ENCODE data around the gene RAB11FIP5.
"Not testable (repeated sequence)": the region's sequence is repeated elsewhere in the genome, so short reads cannot be mapped to it uniquely, and the experiment has no call there.

The RAB11FIP5 gene

DNA sequence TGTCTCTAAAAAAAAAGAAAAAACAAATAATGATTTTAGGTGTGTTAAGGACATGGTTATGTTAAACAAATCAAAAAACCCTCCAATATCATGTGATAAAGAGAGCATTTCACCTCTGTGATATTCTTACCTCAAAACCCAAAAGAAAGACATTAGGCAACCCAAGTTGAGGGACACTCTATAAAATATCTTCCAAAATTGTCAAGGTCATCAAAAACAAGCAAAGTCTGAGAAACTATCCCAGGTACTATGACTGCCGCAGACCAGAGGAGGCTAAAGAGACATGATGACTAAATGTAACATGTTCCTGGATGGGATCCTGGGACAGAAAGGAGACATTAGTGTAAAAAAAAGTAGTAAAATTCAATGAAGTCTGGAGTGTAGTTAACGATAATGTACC lies 45.7 kb downstream of the RAB11FIP5 start:
- no peak for DNase-seq

DNA sequence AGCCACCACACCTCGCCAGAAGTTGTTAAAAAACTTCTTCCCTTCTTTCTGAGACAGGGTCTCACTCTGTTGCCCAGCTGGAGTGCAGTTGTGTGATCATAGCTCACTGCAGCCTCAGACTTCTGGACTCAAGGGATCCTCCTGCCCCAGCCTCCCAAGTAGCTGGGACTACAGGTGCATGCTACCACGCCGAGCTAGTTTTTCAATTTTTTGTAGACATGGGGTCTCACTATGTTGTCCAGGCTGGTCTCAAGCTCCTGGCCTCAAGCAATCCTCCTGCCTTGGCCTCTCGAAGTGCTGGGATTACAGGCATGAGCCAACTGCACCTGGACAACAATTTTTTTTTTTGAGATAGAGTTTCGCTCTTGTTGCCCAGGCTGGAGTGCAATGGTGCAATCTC lies 47.7 kb downstream of the RAB11FIP5 start:
- DNase-seq = not testable (repeated sequence)

DNA sequence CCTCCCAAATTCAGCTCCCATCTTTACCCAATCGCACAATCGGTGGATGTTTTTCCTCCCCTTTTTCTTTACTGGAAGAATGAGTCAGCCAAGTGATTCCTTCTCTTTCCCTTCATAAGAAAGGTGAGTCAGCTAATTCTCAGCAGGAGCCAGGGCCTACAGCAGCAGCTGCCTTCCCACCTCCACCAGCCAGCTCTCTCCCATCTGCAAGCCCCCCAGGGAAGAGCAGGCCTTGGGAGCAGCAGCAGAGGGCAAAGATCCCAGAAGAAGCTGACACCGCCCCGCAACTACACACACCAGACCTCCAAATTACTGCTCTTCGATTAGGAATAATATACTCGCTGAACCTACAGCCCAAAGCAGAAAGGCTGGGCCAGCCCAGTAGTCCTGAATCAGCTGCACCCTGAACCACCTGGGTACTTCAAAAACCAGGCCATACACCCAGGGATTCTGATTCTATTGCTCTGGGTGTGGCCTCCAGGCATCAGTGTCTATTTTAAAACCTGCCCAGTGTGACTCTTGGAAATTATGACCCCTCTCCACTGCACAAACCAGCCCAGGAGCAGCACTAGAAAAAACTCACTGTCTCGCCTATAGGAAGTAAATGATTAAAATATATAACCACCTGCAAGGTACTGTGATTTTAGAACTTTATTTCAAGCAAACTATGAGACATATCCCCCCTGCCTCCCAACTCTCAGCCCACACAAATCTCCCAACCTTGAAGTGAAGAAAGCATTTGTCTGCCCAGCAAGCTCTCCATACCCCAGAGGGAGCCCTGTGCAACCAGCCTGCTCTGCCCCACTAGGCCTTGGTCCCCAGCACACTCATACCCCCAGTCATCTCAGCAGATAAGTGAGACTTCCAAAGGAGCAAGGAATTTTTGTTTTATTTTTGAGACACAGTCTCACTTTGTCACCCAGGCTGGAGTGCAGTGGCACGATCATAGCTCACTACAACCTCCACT lies 48.6 kb downstream of the RAB11FIP5 start:
- DNase-seq = no peak

DNA sequence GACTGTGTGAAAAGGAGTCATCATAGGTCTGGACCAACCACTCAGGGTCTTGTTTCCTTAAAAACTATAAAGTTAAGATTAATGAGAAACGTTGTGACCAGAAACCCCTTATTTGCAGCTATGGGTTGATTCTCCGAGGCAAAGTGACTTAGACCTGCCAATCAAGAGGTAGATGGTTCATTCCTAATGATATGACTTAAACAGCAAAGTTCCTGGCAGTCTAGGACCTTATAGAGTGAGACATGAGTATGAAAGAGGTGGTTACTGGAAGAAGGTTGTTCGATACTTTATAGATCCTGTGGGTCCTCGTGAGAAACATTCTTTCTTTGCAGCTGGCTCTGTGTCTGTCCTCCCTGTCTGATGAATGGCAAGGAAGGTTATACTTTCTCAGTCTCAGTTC lies 49.3 kb downstream of the RAB11FIP5 start:
- DNase-seq = no peak

DNA sequence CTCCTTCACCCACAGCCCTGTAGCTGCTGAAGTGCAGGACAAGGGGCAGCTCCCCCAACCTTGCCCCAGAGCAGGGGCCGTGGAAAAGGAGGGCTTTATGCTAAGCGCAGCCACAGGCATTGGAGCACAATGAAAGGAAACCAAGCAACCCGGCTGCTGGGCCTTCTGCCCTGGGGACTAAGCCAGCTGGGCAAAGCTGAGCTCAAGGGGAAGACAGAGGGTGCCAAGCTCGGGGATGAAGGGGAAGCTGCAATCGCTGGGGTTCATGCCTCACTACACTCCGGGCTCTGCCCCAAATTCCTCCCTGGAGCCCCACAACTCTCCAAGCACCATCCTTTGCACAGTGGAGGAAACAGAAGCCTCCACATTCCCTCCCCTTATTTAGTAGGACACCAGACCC lies 53.6 kb downstream of the RAB11FIP5 start:
- DNase-seq = no peak

DNA sequence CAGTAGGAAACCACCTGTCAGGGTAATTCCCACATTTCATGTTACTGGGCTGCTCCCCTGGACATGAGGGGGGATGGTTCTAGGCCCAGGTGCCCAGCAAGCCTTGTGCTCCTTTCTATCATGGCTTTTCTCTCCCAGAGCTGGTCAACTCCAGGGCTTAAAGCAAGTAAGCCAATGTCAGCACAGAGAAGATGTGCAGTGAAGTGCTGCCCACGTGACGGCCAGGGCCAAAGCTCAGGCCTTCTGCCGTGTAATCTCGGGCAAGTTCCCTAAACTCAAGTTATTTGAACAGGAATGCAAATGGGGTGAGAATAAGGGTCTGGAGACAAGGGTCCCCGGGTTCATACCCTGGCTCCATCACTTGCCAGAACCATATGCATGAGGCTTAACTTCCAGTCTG lies 57.8 kb downstream of the RAB11FIP5 start:
- no peak for DNase-seq

DNA sequence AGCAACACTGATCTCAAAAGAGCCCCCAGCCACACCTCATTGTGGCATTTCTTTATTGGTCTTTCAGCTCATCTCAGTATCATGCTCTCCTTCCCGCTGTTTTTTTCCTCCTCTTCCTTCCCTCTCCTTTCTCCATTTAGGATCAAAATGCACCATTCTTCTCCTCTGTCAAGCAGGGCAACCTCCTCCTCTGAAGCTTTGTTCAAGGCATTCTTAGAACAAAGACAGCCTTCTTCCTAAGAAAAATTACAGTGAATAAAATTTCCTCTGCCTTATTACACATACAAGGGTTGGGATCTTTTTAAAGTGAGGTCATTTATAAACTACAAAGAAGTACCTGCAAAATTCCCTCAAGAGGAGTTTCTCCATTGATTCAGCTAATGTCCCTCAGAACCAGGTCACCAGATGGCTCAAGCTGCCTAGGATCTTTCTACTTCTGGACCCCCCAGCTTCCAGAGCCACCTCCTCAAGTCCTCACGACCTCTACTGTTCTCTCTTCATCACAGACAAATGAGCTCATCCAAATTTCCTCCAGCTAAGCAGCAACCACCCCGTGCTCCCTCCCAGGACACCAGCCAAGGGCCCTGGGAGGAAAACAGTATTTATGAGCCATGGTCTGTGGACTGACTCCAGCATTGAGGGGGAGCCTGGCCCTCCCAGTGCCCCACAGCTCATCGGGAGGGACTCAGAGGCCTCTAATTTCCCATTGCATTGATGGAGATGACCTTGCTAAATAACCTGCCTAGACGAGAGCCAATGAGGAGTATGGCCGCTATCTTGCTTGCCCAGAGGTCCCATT lies 59.2 kb downstream of the RAB11FIP5 start:
- no peak for DNase-seq

DNA sequence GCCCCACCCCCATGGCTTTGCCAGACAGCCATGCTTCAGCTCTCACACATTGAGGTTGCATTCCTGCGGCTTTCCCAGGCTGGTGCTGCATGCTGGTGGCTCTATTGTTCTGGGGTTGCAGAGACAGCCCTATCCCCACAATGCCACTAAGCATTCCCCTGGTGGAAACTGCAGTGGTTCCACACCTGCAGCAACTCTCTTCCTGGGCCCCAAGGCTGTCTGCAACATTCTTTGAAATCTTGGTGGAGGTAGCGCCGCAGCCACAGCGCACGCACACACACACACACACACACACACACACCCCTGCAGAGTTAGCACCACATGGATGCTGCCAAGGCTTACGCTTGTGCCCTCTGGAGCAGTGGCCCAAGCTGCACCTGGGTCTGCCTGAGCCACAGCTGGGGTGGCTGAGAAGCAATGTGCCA lies 62.6 kb downstream of the RAB11FIP5 start:
- no peak for DNase-seq

DNA sequence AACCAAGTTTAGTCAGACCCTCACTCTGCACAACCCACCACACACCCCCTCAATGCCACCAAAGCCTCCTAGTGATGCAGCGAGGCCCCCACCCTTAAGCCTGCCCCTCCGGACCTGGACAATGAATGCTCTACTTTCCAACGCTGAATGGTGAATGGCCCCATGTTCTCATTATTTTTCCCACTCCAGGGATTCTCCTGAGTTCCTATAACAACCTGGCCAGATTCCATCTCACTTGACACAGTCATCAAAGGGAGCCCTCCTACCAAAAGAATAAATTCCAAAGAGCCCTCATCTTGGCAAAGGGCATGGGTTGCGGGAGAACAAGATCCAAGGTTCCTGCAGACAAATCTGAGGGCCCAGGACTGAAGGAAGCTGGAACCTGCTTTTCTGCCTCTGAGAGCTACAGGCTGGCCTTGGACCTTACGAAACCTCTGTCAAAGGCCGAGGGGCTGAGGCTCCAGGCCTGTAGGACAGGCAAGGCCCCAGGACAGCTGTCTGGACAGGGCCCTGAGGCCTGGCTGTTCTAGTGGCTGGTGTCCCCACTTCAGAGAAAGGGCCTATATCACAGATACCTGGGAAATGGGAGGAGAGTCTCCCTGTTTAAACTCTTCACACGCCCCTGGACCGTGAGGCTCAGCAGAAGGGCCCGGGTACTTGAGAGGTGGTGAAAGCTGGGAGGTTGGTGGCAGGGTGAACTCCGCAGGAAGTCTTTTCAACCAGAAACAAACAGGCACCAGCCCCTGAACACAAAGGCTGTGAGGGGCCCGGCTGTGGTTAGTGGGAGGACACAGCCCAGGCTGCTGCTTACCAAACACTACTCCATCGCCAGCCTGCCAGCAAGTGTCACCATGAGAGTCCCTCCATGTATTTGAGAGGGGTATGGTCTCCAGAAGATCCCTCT lies 68.6 kb downstream of the RAB11FIP5 start:
- DNase-seq = peak; percentile 41

DNA sequence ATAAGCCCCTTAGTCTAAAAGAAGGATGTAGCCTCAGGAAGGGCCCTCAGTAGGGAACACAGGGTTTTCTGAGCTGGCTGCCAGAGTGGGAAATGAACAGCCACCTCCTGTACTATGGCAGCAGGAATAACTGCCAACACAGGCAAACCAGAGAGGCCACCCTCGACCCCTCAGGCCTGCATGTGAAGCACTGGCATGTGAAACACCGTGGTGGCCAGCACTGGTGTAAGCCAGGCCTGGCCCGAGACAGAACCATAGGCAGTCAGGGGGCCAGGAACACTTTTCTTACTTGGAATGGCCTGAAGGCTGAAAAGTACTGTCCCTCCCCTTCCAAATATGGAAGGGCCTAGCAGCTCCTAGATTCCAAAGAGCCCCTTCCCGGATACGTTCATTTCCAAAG lies 69.5 kb downstream of the RAB11FIP5 start:
- DNase-seq = no peak

DNA sequence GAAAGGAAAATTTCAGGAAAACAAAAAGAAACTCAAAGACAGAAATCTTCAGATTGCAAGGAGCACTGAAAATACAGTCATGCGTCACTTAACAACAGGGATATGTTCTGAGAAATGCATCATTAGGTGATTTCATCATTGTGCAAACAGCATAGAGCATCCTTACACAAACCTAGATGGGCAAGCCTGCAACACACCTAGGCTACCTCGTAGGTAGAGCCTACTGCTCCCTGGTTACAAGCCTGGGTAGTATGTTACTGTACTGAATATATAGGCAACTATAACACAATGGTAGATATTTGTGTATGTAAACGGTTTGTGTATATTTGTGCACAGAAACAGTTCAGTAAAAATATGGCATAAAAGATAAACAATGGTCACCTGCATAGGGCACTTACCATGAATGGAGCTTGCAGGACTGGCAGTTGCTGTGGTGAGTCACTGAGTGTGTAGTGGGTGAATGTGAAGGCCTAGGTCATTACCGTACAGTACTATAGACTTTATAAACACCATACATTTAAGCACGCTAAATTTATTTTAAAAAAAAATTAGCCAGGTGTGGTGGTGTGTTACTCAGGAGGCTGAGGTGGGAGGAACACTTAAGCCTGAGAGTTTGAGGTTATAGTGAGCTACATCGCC lies 74.7 kb downstream of the RAB11FIP5 start:
- no peak for DNase-seq

DNA sequence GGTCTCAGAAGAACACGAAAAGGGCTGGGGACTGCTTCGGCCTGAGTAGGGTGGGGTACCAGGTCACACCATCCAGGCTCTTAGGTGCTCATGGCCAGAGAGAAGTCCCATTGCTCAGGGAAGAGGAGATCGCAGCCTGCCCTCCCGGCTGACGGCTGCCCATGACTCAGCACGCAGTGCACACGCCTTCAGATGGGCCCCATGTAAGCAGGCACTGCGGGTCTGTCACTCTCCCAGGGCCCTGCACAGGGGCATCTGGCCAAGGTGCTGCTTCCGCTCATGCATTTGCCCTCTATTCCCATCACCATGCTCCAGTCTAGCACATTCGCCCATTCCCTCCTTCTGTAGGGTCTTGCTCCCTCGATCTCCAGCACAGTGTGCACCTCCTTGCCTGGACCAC lies 76.0 kb downstream of the RAB11FIP5 start:
- no peak for DNase-seq

DNA sequence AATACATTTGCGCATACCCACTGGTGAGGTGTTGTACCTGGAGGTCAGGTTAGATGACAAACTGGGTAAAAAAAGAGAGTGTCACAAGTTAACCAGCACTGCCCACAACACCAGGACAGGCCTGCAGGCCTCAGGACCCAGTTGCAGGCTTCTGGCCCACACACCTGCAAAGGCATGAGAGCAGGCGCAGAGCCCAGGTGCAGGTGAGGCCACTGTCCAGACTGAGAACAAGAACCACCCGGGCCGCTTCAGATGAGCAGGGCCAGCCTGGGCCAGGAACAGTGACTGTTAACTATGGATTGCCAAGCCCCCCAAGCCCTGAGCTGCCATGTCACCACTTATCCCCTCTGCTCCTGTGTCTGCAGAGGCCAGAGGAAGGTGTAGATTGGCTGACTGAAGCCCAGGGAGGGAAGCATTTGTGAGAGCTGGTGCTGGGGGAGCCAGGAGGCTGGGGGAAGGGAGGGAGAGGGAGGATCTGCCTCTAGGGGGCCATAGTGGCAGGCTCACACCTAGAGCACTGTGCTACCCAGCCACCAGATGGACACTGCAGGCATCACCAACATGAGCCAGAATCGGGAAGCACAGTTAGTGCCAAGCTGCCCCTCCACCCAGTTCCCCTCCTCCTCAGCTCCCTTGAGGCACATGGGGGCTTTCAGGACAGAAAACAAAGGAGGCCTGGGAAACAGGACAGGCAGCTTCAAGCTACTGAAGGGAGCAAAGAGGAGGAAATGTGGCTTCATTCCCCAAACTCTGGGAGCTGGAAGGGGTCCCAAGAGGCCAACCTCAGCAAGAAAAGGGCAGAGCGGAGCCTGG lies 76.6 kb downstream of the RAB11FIP5 start:
- DNase-seq = no peak

DNA sequence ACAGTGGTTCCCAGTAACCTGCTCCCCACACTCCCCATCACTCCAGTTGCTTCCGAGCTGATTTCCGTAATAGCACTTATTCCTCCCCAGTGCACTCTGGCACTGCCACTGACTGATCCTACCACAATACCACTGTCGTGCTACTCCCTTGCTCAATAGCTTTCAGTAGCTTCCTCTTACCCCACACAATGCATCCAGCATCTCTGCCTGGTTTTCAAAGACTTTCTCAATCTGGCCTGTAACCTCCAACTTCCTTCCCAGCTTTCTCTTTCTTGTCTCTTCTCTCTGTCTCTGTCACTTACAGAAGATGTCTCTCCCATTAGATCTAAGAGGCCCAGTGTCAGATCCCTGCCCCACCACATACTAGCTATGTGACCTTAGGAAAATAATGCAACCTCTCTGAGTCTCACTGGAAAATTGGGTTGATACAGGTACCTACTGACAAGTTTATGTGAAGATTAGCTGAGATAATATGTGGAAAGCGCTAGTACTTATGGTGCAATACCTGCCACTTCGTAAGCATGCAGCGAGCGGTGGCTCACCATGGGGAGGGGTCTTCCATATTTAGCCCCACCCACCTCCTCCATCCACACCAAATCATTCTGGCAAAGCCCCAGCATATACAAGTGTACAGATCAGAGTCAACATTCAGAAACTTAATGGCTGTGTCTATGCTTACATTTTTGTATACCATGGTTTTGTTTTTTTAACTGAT lies 77.9 kb downstream of the RAB11FIP5 start:
- no peak for DNase-seq

DNA sequence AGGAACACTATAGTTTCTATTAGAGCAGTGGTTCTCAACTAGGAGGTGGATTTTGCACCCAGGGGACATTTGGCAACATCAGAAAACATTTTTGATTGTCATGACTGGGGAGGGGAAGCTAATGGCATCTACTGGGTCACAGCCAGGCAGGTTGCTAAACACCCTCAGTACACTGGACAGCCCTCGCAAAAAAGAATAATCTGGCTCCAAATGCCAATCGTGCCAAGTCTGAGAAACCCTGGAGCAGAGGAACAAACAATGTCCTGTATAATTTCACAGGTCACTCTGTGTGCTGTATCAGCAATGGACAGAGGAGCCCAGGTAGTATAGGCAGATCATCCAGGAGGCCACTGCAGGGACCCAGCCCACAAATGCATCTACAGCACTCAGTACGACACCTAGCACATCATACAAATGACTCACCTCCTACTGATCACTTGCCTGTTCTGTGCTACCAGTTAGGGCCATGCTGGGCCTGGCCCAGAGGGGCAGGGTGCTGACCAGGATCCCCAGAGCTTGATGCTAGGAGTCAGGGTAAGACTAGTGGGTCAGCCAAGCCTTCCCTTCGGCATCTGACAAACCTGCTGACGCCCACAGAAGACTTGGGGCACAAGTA lies 78.9 kb downstream of the RAB11FIP5 start:
- no peak for DNase-seq

DNA sequence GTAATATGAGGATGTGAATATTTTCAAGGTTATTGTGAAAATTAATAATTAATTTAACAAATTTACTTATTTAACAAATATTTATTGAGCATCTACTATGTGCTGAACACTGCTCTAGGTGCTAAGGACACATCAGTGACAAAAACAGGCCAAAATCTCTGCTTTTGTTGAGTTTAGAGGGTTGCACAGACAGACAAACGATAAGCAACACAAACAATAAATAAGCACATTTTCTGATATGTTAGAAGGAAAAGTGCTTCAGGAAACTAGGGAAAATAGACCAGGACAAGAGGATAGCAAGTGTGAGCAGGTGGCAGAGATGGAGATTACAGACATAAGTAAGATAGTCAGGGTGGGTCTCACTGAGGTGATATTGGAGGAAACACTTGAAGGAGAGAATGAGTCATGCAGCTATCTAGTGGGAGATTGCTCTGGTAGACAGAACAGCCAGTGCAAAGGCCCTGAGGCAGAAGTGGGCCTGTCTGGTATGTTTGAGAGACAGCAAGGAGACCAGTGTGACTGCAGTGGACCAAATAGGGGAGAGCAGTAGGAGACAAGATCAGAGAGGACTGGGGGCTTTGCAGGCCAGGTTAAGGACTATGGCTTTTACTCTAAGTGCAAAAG lies 79.5 kb downstream of the RAB11FIP5 start:
- DNase-seq = no peak

DNA sequence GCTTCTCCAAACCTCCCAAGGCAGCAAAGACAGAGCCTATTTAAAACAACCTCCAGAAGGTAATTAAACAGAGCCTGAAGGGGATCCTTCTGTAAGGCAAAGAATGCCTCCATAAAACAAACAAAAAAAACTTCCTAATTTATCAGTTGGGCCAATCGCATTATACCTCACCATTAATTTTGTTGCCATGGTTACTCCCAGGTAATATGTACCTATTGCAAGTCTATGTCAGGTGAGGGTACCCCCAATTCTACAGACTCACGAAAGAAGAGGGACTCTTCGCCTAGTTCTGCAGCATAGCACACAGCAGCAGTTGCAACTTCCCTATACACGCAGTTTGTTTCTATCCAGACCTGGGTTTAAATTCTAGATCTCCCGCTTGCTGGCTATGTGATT lies 80.0 kb downstream of the RAB11FIP5 start:
- no peak for DNase-seq

DNA sequence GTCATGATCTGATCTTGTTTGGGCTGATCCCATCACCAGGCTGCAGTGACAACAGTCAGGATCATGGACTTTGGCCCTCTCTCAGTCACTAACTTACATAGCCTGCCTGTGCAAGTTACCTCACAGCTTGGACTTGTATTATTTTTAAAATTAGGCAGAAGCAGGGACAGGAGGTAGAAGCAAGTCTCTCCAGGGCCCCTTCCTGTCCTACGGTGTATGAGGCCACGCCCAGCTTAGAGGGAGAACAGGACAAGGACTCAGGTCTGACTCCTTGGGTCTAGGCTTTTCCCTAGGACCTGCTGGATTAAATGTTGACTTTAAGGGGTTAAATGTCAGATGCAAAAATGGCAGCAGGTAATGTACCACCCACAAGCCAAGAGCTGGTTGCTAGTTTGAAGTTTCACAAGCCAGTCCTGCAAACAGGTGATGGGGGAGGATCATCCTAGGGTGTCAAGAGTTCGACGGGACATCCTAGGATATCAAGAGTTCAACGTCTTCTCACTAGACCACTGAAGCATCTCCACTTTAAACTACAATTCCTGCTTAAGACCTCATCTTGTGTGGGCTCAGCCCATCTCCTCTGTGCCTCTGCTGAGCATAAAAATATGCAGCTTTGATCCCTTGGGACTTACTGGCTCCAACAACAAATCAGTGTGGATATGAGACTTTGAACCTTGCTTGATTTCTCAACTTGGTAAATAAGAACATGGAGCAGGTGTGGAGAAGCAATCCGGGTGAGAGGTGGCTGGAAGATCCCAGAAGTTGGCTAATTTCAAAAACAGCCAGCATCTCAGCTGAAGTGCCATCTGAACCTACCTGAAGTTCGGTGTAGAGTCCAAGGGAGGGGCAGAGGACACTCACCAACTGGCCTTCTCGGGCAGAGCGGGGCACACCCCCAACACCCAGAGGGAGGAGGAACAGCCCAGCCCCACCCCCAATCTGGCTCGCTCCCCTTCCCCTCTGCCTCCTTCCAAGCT lies 80.7 kb downstream of the RAB11FIP5 start:
- DNase-seq = no peak
